Endothelial cell of umbilical vein (primary cell): ENCODE results near the gene PDK1. TPM values are rescaled to one million over a fixed set of nuclear protein-coding genes. Genes with fewer than 3 reads are reported as not detected.

ENCODE experiments used
- BruUV-seq: library from RNA; stranded (reverse); fragments of 400-500 nt; replicated peaks from 2 replicates; lab custom pipeline; 2021; lab: Mats Ljungman, UMichigan
- CTCF ChIA-PET: fragments of 300-600, 350-600 bp; sonication (Branson Sonifier 250); formaldehyde crosslinking; loops from one replicate; lab custom pipeline; 2021; ENCODE audit warnings: antibody characterized with exemption, inconsistent platforms; lab: Charles Lee
- POLR2A ChIA-PET: fragments of 300-600, 350-600 bp; sonication (Branson Sonifier 250); formaldehyde crosslinking; loops from one replicate; lab custom pipeline; 2021; ENCODE audit warnings: antibody characterized with exemption, inconsistent platforms; lab: Charles Lee
- DNase-seq: peaks from one replicate; pipeline ENCODE4 v3.0.0-alpha.2; 2011; ENCODE audit warnings: low read depth, low spot score
- FAIRE-seq: peaks from 2 replicates; lab custom pipeline; 2011; peaks lifted over from hg19 to GRCh38; lab: Jason Lieb, UNC
- H2AFZ ChIP-seq: 2 replicates; pipeline ENCODE4 v1.6.0; 2012; ENCODE audit warnings: low read depth, low read length, control low read depth, inconsistent platforms
- H3K27ac ChIP-seq: 2 replicates; pipeline ENCODE4 v1.5.1; 2011; ENCODE audit warnings: low read depth, mild to moderate bottlenecking, control low read depth, low read length, moderate library complexity; ENCODE audit not compliant: insufficient read depth
- H3K27me3 ChIP-seq, 2 experiments: 2 replicates each; pipeline versions ENCODE4 v1.6.0 to v1.6.1; 2011; ENCODE audit warnings: low read length in 2 of 2, mixed read lengths in 1 of 2; ENCODE audit not compliant: control insufficient read depth in 2 of 2, insufficient read depth in 2 of 2
- H3K36me3 ChIP-seq, 2 experiments: 2 replicates in 1 of 2; 3 replicates in 1 of 2; pipeline ENCODE4 v1.5.1; 2011; ENCODE audit warnings: low read length in 2 of 2, mild to moderate bottlenecking in 1 of 2, moderate library complexity in 1 of 2; ENCODE audit not compliant: control insufficient read depth in 2 of 2, insufficient read depth in 2 of 2; ENCODE audit errors: extremely low read depth in 1 of 2
- H3K4me1 ChIP-seq: 3 replicates; pipeline ENCODE4 v1.5.1; 2011; ENCODE audit warnings: mild to moderate bottlenecking, low read length; ENCODE audit not compliant: control insufficient read depth, insufficient read depth; ENCODE audit errors: extremely low read depth
- H3K4me2 ChIP-seq: 2 replicates; pipeline ENCODE4 v1.6.1; 2011; ENCODE audit warnings: low read length, control low read depth, mixed read lengths; ENCODE audit not compliant: insufficient read depth
- H3K4me3 ChIP-seq, 3 experiments: fragments of 200-600 bp in 1 of 3; sonication (generic), shearing (Covaris generic) in 1 of 3; replicated peaks in 1 of 3; 2 replicates each; pipeline ENCODE4 v1.5.1; 2011 to 2016; ENCODE audit warnings: control low read depth in 3 of 3, low read length in 3 of 3, mild to moderate bottlenecking in 2 of 3, inconsistent platforms in 1 of 3, low read depth in 1 of 3, moderate library complexity in 1 of 3; ENCODE audit not compliant: insufficient read depth in 1 of 3
- H3K79me2 ChIP-seq: 2 replicates; pipeline ENCODE4 v1.6.0; 2012; ENCODE audit warnings: low read length, inconsistent platforms; ENCODE audit not compliant: control insufficient read depth, insufficient read depth
- H3K9ac ChIP-seq: replicated peaks from 2 replicates; pipeline ENCODE3; 2011; ENCODE audit warnings: low read length, control low read depth; ENCODE audit not compliant: insufficient read depth; ENCODE audit errors: extremely low read depth
- H3K9me1 ChIP-seq: replicated peaks from 3 replicates; pipeline ENCODE4 v1.6.0; 2011; ENCODE audit warnings: mild to moderate bottlenecking, low read length; ENCODE audit not compliant: control insufficient read depth, insufficient read depth; ENCODE audit errors: extremely low read depth
- H3K9me3 ChIP-seq: replicated peaks from 2 replicates; pipeline ENCODE4 v1.5.1; 2012; ENCODE audit warnings: low read length, inconsistent platforms; ENCODE audit not compliant: control insufficient read depth, insufficient read depth
- H4K20me1 ChIP-seq: replicated peaks from 2 replicates; pipeline ENCODE3; 2011; ENCODE audit warnings: mild to moderate bottlenecking, low read length; ENCODE audit not compliant: control insufficient read depth, insufficient read depth; ENCODE audit errors: extremely low read depth
- CTCF ChIP-seq, 2 donors: IDR thresholded peaks; 1 replicate in 1 of 2; 2 replicates in 1 of 2; pipeline ENCODE4 v1.5.1; 2011; ENCODE audit warnings: low read length in 2 of 2, mild to moderate bottlenecking in 2 of 2, moderate library complexity in 2 of 2, control low read depth in 1 of 2, inconsistent platforms in 1 of 2, low read depth in 1 of 2; ENCODE audit not compliant: insufficient read depth in 1 of 2; ENCODE audit errors: extremely low read depth in 1 of 2
- EZH2 ChIP-seq: IDR thresholded peaks from 2 replicates; pipeline ENCODE4 v1.6.1; 2012; ENCODE audit warnings: borderline replicate concordance, low read depth, mild to moderate bottlenecking, moderate library complexity, low read length, inconsistent platforms; ENCODE audit not compliant: severe bottlenecking
- FOS ChIP-seq: IDR thresholded peaks from 2 replicates; pipeline ENCODE4 v1.6.1; 2011; ENCODE audit warnings: mild to moderate bottlenecking, low read length, moderate library complexity, borderline replicate concordance; ENCODE audit not compliant: insufficient read depth
- GATA2 ChIP-seq: IDR thresholded peaks from 2 replicates; pipeline ENCODE4 v1.7.0; 2011; ENCODE audit warnings: low read depth, mild to moderate bottlenecking, moderate library complexity, mixed read lengths, low read length; ENCODE audit not compliant: insufficient read length, insufficient read depth
- JUN ChIP-seq: IDR thresholded peaks from 2 replicates; pipeline ENCODE4 v1.6.1; 2011; ENCODE audit warnings: borderline replicate concordance, low read depth; ENCODE audit not compliant: insufficient read length, insufficient read depth
- MYC ChIP-seq: IDR thresholded peaks from one replicate; pipeline ENCODE4 v1.6.1; 2011; ENCODE audit warnings: mild to moderate bottlenecking, low read depth, low read length
- POLR2A ChIP-seq: IDR thresholded peaks from 2 replicates; pipeline ENCODE4 v1.6.1; 2012; ENCODE audit warnings: low read depth, mild to moderate bottlenecking, control low read depth, low read length
- POLR2AphosphoS5 ChIP-seq: IDR thresholded peaks from 2 replicates; pipeline ENCODE4 v1.6.1; 2012; ENCODE audit warnings: low read depth, mild to moderate bottlenecking, control low read depth, low read length, moderate library complexity; ENCODE audit not compliant: insufficient read depth
- dilution Hi-C: fragments of 300-500 bp; cut with MboI; formaldehyde crosslinking; loops from one replicate; pipeline ENCODE4 v1.15.0; 2019; ENCODE audit warnings: low sequenced_read_pairs; ENCODE audit not compliant: extremely low pct_ligation_motif_present
- intact Hi-C: fragments of 100-400 bp; cut with micrococcal nuclease; formaldehyde crosslinking; loops from one replicate; pipeline ENCODE4 v1.10.0; 2022
- polyA plus RNA-seq, 4 experiments: library from polyadenylated mRNA; depleted of rRNA in 3 of 4; stranded (reverse) in 3 of 4; unstranded in 1 of 4; fragments of >200 nt; gene quantifications; 2 replicates each; pipeline versions ENCODE4 v1.2.1 to v1.2.3, GENCODE V29; 2011 to 2012; ENCODE audit warnings: missing spikeins in 1 of 4
- total RNA-seq: library from RNA; stranded (reverse); gene quantifications from 2 replicates; pipeline ENCODE4 v1.2.3, GENCODE V29; 2021
- TF ChIP-seq, protein P1 (sequence below): IDR thresholded peaks from 2 replicates; pipeline ENCODE4 v1.6.1; 2011; ENCODE audit not compliant: insufficient read depth, insufficient read length

The PDK1 gene
- total and polyA plus RNA-seq, 2 donors (not counting 3 experiments of a cell fraction or from before 2014, with no cell fraction given) = 3.7 to 16.9 TPM

GRCh38 chr2:172628085-172628484, 72.2 kb downstream of the PDK1 start:
- intact Hi-C loops = no loop called here
- dilution Hi-C loops = no loop called here
- CTCF ChIA-PET = no interaction called here

DNA sequence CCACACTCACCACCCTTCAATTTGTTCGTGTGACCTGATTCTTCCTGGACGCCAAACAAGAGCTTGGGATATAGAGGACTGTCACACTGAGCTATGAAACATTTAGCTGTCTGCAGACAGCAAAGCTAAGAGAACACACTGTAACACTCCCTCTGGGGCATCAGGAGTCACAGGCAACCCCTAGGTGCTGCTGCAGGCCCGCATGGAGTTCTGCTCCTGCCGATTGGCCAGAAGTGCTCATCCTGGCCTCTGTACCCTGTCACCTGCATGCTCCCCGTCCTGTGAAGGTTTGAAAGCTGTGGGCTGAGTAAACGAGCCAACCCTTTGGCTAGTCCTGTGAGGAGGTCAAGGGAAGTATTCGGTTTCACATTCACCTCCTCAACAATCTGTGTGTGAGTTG, 73.7 kb downstream of the PDK1 start:
- BruUV-seq = no TSS peak
- H3K27ac ChIP-seq = no peak overlapping the region
- H3K4me2 ChIP-seq = no peak overlapping the region

More at GRCh38 chr2:172628085-172628484, 72.2 kb downstream of the PDK1 start:
- Histone ChIP-seq H2AFZ (no peak overlapping the region), H3K9me1 (no peaks in the 10 kb centered on the region), H3K36me3 (no peaks in the 10 kb centered on the region), H3K9me3 (no peaks in the 10 kb centered on the region), H3K9ac (no peak overlapping the region), H3K4me1 (no peaks in the 10 kb centered on the region), H3K27ac (no peak overlapping the region), H3K27me3 (no peaks in the 10 kb centered on the region), H3K4me3 (no peak overlapping the region), H4K20me1 (no peaks in the 10 kb centered on the region), H3K79me2 (no peaks in the 10 kb centered on the region), H3K4me2 (no peak overlapping the region)
- POLR2A ChIA-PET = no interaction called here
- FAIRE-seq (no peak), DNase-seq (no peak)
- no TSS peak for BruUV-seq
- TF ChIP-seq POLR2AphosphoS5 (no peak), POLR2A (no peak), EZH2 (no peak)

More for the DNA sequence above, 73.7 kb downstream of the PDK1 start:
- Histone ChIP-seq H3K27me3 (no peaks in the 10 kb centered on the region), H3K4me1 (no peaks in the 10 kb centered on the region), H2AFZ (no peak overlapping the region), H3K4me3 (no peak overlapping the region), H3K9me3 (no peaks in the 10 kb centered on the region), H3K79me2 (no peaks in the 10 kb centered on the region), H3K36me3 (no peaks in the 10 kb centered on the region), H3K9me1 (no peaks in the 10 kb centered on the region), H4K20me1 (no peaks in the 10 kb centered on the region), H3K9ac (no peak overlapping the region)
- DNase-seq = no peak
- dilution Hi-C loops = no loop called here
- ChIA-PET POLR2A (no interaction called here), CTCF (interaction anchor here (2.2 kb wide), 1 partner anchor 35 kb away, joined by 5 read pairs; no protein-coding TSS in a partner anchor)
- TF ChIP-seq FOS = no peak
- TF ChIP-seq MYC = no peak
- TF ChIP-seq POLR2AphosphoS5 = no peak
- TF ChIP-seq JUN = no peak
- TF ChIP-seq, protein P1, sequence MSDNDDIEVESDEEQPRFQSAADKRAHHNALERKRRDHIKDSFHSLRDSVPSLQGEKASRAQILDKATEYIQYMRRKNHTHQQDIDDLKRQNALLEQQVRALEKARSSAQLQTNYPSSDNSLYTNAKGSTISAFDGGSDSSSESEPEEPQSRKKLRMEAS = no peak
- no peak for TF ChIP-seq POLR2A
- TF ChIP-seq GATA2 = no peak
- no peak for TF ChIP-seq CTCF (IDR thresholded peaks at IDR 0.05; ENCODE audit: extremely low read depth in 1 of 2, insufficient read depth in 1 of 2, low read depth in 1 of 2, low read length in 2 of 2)
- no peak for TF ChIP-seq EZH2
- FAIRE-seq = no peak
- intact Hi-C loops = no loop called here
